Gastrocnemius medialis (tissue), 4 donors: ENCODE measurements around the gene SARM1. TPM values are rescaled to one million over a fixed set of nuclear protein-coding genes. Genes with fewer than 3 reads are reported as not detected.
A peak's percentile ranks its signal among the peaks of the same experiment; 100 is the strongest.

ENCODE experiments used
- ATAC-seq, 2 donors: fragments of 150-250 bp; one replicate each; pipeline ENCODE4 v1.9.1; 2016
- DNase-seq, 2 donors: peaks; one replicate each; pipeline ENCODE4 v3.0.0-alpha.2; 2019
- H3K27ac ChIP-seq, 4 donors: fragments of 200-600 bp; sonication (generic); 1 replicate in 1 of 4; 2 replicates in 3 of 4; pipeline ENCODE4 v1.5.1; 2016 to 2018; ENCODE audit warnings: mild to moderate bottlenecking in 2 of 4, moderate library complexity in 1 of 4
- H3K27me3 ChIP-seq, 3 donors: fragments of 200-600 bp; sonication (generic) in 2 of 3; 1 replicate in 1 of 3; 2 replicates in 2 of 3; pipeline versions ENCODE4 v1.5.1 to v1.6.0; 2016 to 2019; ENCODE audit warnings: mild to moderate bottlenecking in 1 of 3, moderate library complexity in 1 of 3
- H3K36me3 ChIP-seq, 2 donors: fragments of 200-600 bp; sonication (generic) in 1 of 2; one replicate each; pipeline ENCODE4 v1.5.1; 2017 to 2018
- H3K4me1 ChIP-seq, 2 donors: fragments of 200-600 bp; sonication (generic) in 1 of 2; one replicate each; pipeline ENCODE4 v1.5.1; 2016 to 2017; ENCODE audit warnings: mild to moderate bottlenecking in 2 of 2
- H3K4me3 ChIP-seq, 4 donors: fragments of 200-600 bp; sonication (generic) in 3 of 4; 1 replicate in 1 of 4; 2 replicates in 3 of 4; pipeline ENCODE4 v1.5.1; 2016 to 2019; ENCODE audit warnings: mild to moderate bottlenecking in 2 of 4
- H3K9me3 ChIP-seq, 3 donors: fragments of 200-600 bp; sonication (generic) in 2 of 3; 1 replicate in 1 of 3; 2 replicates in 2 of 3; pipeline ENCODE4 v1.5.1; 2016 to 2019
- POLR2A ChIP-seq, 2 donors: fragments of 450-650 bp; IDR thresholded peaks; one replicate each; pipeline ENCODE4 v1.6.1; 2017; ENCODE audit warnings: antibody characterized with exemption in 2 of 2, mild to moderate bottlenecking in 2 of 2, moderate library complexity in 2 of 2
- in situ Hi-C, 4 donors: fragments of 200-750 bp; cut with MboI; loops; one replicate each; pipeline versions ENCODE4 v1.15.0 to v1.8.0; 2017; ENCODE audit warnings: low sequenced_read_pairs in 4 of 4
- intact Hi-C: fragments of 100-400 bp; cut with DNase I; formaldehyde crosslinking; loops from one replicate; pipeline ENCODE4 v1.15.1; 2023; ENCODE audit warnings: low total_unique reads
- total RNA-seq, 4 donors: library from RNA; depleted of rRNA; stranded (reverse); fragments of >200 nt; gene quantifications; one replicate each; pipeline versions ENCODE4 v1.1.0 to v1.2.3, GENCODE V29; 2016
- TF ChIP-seq, protein P1 (sequence below), 5 experiments: fragments of 450-650 bp in 3 of 5; fragments of 200-600 bp in 2 of 5; sonication (generic) in 2 of 5; IDR thresholded peaks in 4 of 5; conservative IDR thresholded peaks in 1 of 5; 1 replicate in 4 of 5; 2 replicates in 1 of 5; pipeline ENCODE4 v1.5.1; 2016 to 2019; ENCODE audit warnings: antibody characterized with exemption in 5 of 5, mild to moderate bottlenecking in 3 of 5, moderate library complexity in 3 of 5

SARM1 gene
- total RNA-seq, 4 donors from 2014 or later, result 0.78 to 1.9 (median 1.7) TPM

DNA sequence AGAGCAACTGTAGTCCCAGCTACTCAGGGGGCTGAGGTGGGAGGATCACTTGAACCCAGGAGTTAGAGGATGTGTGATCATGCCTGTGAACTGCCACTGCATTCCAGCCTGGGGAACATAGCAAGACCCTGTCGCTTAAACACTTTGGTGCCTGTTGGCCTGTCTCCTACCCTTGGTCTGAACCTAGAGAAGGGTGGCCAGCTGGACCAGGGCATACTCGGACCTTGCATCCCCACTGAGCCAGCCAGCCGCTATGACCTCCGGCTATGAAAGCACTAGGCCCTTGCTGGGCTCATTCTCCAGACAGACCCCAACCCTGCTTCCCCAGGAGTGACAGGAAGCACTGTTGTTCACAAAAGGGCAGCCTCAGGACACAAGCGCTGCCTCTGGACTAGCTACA lies 40.8 kb upstream of the SARM1 start:
- peaks cover 14 to 18% of the 10 kb centered on the region in 2 donors for H3K4me1 ChIP-seq
- in situ Hi-C loops, result loop anchor here in 3 of 4 donors (10.0 to 25.0 kb wide), 3 partner anchors 286 to 632 kb away; partner anchors contain the start of genes PHF12 (in 3 of the 3) and NLK (in 1 of the 3)
- peaks cover 0 to 46% of the 10 kb centered on the region in 2 donors for H3K36me3 ChIP-seq
- H3K4me3 ChIP-seq, result no peak overlapping the region
- no peak overlapping the region for H3K27ac ChIP-seq
- H3K27me3 ChIP-seq, result no peaks in the 10 kb centered on the region
- H3K9me3 ChIP-seq, result no peaks in the 10 kb centered on the region
- no peak for ATAC-seq
- no peak for DNase-seq
- intact Hi-C loops, result loop anchor here (10.0 kb wide), 1 partner anchor 436 kb away; the partner anchor contains the start of gene LYRM9
- TF ChIP-seq POLR2A (IDR thresholded peaks at IDR 0.05), result no peak
- TF ChIP-seq, protein P1, sequence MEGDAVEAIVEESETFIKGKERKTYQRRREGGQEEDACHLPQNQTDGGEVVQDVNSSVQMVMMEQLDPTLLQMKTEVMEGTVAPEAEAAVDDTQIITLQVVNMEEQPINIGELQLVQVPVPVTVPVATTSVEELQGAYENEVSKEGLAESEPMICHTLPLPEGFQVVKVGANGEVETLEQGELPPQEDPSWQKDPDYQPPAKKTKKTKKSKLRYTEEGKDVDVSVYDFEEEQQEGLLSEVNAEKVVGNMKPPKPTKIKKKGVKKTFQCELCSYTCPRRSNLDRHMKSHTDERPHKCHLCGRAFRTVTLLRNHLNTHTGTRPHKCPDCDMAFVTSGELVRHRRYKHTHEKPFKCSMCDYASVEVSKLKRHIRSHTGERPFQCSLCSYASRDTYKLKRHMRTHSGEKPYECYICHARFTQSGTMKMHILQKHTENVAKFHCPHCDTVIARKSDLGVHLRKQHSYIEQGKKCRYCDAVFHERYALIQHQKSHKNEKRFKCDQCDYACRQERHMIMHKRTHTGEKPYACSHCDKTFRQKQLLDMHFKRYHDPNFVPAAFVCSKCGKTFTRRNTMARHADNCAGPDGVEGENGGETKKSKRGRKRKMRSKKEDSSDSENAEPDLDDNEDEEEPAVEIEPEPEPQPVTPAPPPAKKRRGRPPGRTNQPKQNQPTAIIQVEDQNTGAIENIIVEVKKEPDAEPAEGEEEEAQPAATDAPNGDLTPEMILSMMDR (IDR thresholded peaks at IDR 0.05 in 4 of 5, conservative IDR thresholded peaks at IDR 0.05 in 1 of 5), result no peak

DNA sequence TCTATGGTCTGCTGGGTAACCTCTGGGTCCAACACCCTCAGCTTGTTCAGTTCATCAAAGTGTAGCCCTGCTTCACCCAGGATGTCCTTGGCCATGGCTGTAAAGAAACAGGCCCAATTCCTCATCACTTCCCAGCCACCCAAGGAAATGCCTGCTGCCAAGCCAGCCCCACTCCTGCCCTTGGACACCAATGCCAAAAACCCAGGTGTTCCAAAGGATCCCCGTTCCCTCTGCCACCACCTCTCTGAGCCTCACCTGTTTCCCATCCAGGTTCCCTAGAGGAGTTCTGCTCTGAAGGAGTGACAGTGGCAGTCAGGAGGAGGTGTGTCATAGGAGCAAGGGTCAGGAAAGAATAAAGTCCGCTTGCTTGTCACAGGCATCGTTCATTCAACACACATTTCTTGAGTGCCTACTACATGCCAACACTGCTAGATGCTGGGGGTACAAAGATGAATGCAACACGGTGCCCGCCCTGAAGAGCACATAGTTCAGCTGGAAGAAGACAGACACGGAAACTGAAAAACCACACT lies 39.5 kb upstream of the SARM1 start:
- intact Hi-C loops (loop anchor here (10.0 kb wide), 1 partner anchor 437 kb away; the partner anchor contains the start of gene LYRM9), in situ Hi-C loops (loop anchor here in 3 of 4 donors (10.0 to 25.0 kb wide), 3 partner anchors 287 to 630 kb away; partner anchors contain the start of genes PHF12 (in 3 of the 3) and NLK (in 1 of the 3))
- peaks cover 0 to 43% of the 10 kb centered on the region in 2 donors for H3K36me3 ChIP-seq
- ATAC-seq (no peak), DNase-seq (no peak)
- no peak overlapping the region for H3K4me3 ChIP-seq
- TF ChIP-seq POLR2A (IDR thresholded peaks at IDR 0.05), result no peak
- TF ChIP-seq, protein P1 (IDR thresholded peaks at IDR 0.05 in 4 of 5, conservative IDR thresholded peaks at IDR 0.05 in 1 of 5), result no peak
- no peaks in the 10 kb centered on the region for H3K27me3 ChIP-seq
- peaks cover 24 to 27% of the 10 kb centered on the region in 2 donors for H3K4me1 ChIP-seq
- no peak overlapping the region for H3K27ac ChIP-seq
- H3K9me3 ChIP-seq, result no peaks in the 10 kb centered on the region

DNA sequence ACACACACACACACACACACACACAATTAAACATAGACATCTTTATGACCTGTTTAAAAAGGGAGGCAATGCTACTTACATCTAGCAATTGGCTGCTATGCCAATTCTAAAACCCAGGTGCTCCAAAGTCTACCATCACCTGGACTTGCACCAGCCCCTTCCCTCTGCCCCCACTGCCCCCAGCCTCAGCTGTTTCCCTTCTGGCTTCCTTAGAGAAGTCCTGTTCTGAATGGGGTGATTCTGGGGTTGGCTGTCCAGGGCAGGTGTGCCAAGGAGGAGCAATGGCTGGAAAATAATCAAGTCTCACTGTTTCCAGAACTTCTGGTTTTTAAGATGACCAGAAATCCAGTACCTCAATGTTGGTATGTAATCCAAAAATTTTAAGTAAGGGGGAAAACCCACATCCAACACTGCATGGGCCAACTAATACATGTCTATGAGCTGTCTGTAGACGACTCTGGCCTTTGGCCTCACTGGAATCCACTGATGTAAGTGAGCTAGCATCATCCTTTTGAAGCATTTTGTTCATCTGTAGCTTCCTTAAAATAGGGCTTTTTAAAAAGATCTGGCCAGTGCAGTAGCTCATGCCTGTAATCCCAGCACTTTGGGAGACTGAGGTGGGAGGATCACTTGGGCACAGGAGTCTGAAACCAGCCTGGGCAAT lies 38.3 kb upstream of the SARM1 start:
- in situ Hi-C loops, result loop anchor here in 3 of 4 donors (10.0 to 25.0 kb wide), 3 partner anchors 288 to 629 kb away; partner anchors contain the start of genes PHF12 (in 3 of the 3) and NLK (in 1 of the 3)
- Histone ChIP-seq H3K4me3 (no peak overlapping the region), H3K27me3 (no peaks in the 10 kb centered on the region), H3K4me1 (peaks cover 34 to 40% of the 10 kb centered on the region in 2 donors), H3K9me3 (no peaks in the 10 kb centered on the region), H3K27ac (no peak overlapping the region), H3K36me3 (peaks cover 0 to 31% of the 10 kb centered on the region in 2 donors)
- DNase-seq (no peak), ATAC-seq (no peak)
- TF ChIP-seq, protein P1 (IDR thresholded peaks at IDR 0.05 in 4 of 5, conservative IDR thresholded peaks at IDR 0.05 in 1 of 5), result no peak
- TF ChIP-seq POLR2A (IDR thresholded peaks at IDR 0.05), result no peak
- intact Hi-C loops, result loop anchor here (10.0 kb wide), 1 partner anchor 438 kb away; the partner anchor contains the start of gene LYRM9

DNA sequence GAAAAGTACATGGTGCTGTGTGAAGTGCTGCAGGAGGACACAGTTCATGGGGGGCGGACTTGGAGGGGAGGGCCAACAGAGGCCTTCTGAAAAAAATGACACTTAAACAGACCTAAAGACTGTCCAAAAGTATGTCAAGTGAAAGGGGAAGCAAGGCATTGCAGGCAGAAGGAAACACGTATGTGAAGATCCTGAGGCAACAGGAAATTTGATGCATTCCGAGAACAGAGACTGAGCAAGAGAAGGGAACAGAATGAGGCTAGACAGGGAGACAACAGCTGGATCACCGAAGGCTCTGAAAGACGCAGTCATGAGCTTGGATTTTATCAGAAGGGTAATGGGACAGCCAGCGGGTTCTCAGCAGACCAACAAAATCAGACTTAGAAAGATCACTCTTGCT lies 37.3 kb upstream of the SARM1 start:
- DNase-seq (no peak), ATAC-seq (no peak)
- peak overlapping the region; percentile 70 to 99 (median 94) for H3K4me3 ChIP-seq
- peaks cover 38 to 41% of the 10 kb centered on the region in 2 donors for H3K4me1 ChIP-seq
- no peaks in the 10 kb centered on the region for H3K27me3 ChIP-seq
- TF ChIP-seq, protein P1 (IDR thresholded peaks at IDR 0.05 in 4 of 5, conservative IDR thresholded peaks at IDR 0.05 in 1 of 5), result no peak
- no peak for TF ChIP-seq POLR2A (IDR thresholded peaks at IDR 0.05)
- peak overlapping the region in 3 of 4 donors; percentile 77 to 90 (median 86) for H3K27ac ChIP-seq
- peaks cover 0 to 21% of the 10 kb centered on the region in 2 donors for H3K36me3 ChIP-seq
- H3K9me3 ChIP-seq, result no peaks in the 10 kb centered on the region
- in situ Hi-C loops, result loop anchor here in 3 of 4 donors (10.0 to 25.0 kb wide), 3 partner anchors 289 to 628 kb away; partner anchors contain the start of genes PHF12 (in 3 of the 3) and NLK (in 1 of the 3)
- intact Hi-C loops, result loop anchor here (2.0 to 10.0 kb wide), 2 partner anchors 293 to 439 kb away; partner anchors contain the start of gene LYRM9
